ENCODE data around the gene GNG7. TPM values are rescaled to one million over a fixed set of nuclear protein-coding genes. Genes with fewer than 3 reads are reported as not detected.
"Not testable (repeated sequence)": the region's sequence is repeated elsewhere in the genome, so short reads cannot be mapped to it uniquely, and the experiment has no call there.

Gene GNG7
- total RNA-seq, 1 donor from 2014 or later = 0.68 TPM

- no peak for ATAC-seq
Observed at GRCh38 chr19:2483084-2483483, 219.4 kb downstream of the GNG7 start.

- no peak for ATAC-seq
Observed at GRCh38 chr19:2482354-2483038, 220.0 kb downstream of the GNG7 start.

GRCh38 chr19:2481466-2481865 is 221.0 kb downstream of the GNG7 start:
- ATAC-seq = no peak

- ATAC-seq = no peak
Observed at GRCh38 chr19:2479556-2480194, 222.8 kb downstream of the GNG7 start.

GRCh38 chr19:2478756-2479555 is 223.5 kb downstream of the GNG7 start:
- peak; percentile 53 for ATAC-seq

GRCh38 chr19:2478278-2478755 is 224.2 kb downstream of the GNG7 start:
- ATAC-seq = peak; percentile 38

GRCh38 chr19:2477732-2478191 is 224.7 kb downstream of the GNG7 start:
- ATAC-seq = no peak

GRCh38 chr19:2477141-2477710 is 225.3 kb downstream of the GNG7 start:
- ATAC-seq = peak; percentile 34

GRCh38 chr19:2476451-2477140 is 225.9 kb downstream of the GNG7 start:
- ATAC-seq = peak; percentile 0

GRCh38 chr19:2475702-2476450 is 226.6 kb downstream of the GNG7 start, which contains the start of gene GADD45B:
Gene GADD45B, plus strand, starts transcription at chr19:2476127. Its CDS starts 232 bp downstream, at chr19:2476359.
- peak; percentile 78 for ATAC-seq

GRCh38 chr19:2475018-2475701 is 227.3 kb downstream of the GNG7 start:
- ATAC-seq = peak; percentile 9

- ATAC-seq = peak; percentile 34
Observed at GRCh38 chr19:2474232-2475017, 228.1 kb downstream of the GNG7 start.

- not testable (repeated sequence) for ATAC-seq
Observed at GRCh38 chr19:2469915-2470200, 232.6 kb downstream of the GNG7 start.

- peak; percentile 41 for ATAC-seq
Observed at GRCh38 chr19:2469102-2469914, 233.2 kb downstream of the GNG7 start.

GRCh38 chr19:2468596-2468995 is 233.9 kb downstream of the GNG7 start:
- ATAC-seq = no peak

- ATAC-seq = no peak
Observed at GRCh38 chr19:2464389-2464788, 238.1 kb downstream of the GNG7 start.

GRCh38 chr19:2463694-2464093 is 238.8 kb downstream of the GNG7 start:
- not testable (repeated sequence) for ATAC-seq

- ATAC-seq = peak; percentile 72
Observed at GRCh38 chr19:2462635-2463421, 239.7 kb downstream of the GNG7 start.
